Stimulated activated CD8-positive, alpha-beta memory T cell treated with anti-CD3 and anti-CD28 coated beads, Interleukin-15, amount 100 ng/mL, for 24 hours (primary cell): Measurements from ENCODE around the gene ACTR6.
"Not testable (repeated sequence)": the region's sequence is repeated elsewhere in the genome, so short reads cannot be mapped to it uniquely, and the experiment has no call there.

Experiments used
- DNase-seq: peaks from one replicate; pipeline ENCODE4 v3.0.0-alpha.2; 2020; ENCODE audit warnings: low read depth

Gene ACTR6

DNA sequence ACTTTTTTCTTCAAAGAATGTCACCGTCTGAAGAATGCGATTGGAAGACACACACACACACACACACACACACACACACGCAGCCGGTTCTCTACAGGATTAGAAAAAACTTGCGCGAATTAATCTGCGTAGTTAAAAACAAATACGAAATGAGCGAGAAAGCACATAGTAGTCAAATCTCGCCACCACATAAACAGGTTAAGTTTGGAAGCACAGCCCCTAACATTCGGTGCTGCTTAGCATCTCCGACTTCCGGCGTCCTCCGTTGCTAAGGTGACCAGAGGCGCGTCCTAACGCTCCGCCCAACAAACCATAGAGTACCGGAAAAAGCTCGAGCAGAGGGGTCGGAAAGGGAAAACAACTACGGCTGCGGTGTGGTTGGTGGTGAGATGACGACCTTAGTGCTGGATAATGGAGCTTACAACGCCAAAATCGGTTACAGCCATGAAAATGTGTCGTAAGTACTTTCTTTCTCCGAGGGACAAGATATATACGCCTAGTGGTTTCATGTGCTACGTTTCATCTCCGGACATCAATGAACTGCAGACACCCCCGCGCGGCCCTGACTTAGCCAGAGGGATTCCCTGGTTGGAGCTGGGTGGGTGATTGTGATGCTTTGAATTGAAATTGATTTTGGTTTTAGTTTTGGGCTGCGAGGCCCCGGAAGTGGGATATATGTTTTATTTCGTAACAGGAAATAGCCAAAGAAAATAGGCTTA lies at the start of gene ACTR6:
Gene ACTR6, plus strand, starts transcription at position 353 of the 719 bp plus-strand sequence. Its CDS starts 37 bp downstream, at position 390.
- DNase-seq, result peak; percentile 87

DNA sequence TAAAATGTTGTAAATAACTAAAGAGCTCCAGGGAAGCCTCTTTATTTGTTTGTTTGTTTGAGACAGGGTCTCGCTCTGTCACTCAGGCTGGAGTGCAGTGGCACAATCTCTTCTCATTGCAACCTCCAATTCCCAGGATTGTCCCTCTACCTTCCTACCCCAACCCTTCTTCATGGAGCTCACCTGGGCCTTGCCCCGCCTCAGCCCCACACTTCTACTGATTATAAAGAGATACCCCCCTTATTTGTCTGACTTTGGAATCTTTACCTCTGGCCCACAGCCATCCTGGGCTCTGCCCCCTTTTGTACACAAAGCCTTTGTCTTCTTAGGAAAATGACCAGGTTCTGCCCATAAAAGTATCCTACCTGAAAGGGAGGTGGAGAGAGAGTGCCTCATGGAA lies 48.8 kb upstream of the ACTR6 start:
- no peak for DNase-seq

DNA sequence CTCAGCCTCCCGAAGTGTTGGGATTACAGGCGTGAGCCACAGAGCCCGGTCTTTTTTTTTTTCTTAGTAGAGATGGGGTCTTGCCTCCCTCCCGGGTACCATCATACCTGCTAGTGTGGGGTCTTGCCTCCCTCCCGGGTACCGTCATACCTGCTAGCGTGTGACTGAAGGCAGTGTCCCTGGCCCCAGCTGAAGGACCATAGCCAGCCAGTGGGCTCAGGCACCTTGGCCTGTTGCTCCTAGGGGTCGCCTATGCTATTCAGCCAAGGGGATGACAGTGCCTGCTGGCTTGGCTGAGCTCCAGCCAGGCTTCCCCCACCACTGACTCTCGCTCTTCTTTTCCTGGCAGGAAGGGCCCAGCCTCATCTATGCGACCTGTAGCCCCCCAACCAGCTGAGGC lies 47.5 kb upstream of the ACTR6 start:
- no peak for DNase-seq

DNA sequence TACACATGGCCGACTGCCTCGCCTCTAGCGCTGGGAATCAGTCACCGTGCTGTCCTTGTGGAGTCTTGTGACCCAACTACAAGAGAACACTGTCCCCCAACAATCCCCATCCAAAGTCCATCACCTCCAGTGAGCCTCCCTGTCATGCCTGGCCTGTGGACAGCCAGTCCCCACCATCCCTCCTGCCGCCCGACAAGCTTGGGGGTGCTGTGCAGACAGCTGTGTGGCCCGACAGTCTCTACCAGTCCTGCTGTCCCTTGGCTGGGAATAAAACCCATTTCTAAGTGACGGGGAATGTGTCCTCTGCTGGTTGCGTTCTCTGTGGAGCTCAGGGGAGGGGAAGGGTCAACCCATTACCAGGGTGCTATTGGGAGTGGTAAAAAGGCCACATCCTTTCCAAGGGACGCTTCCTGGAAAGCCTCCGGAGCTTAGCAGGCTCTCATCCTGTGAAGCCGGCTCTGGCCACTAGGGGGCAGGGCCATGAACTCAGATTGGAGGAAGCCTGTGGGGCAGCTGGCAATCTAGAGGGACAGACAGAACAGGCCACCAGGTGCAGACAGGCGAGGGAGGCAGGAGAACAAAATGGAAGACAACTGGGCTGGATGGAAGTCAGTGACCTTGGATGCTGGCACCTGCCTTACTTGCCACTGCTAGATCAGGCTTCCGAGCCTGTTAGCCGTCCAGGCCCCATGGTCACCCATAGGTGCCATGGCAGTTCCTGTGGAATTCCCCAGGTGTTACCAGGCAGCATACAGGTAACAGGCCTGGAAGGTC lies 46.0 kb upstream of the ACTR6 start:
- peak; percentile 51 for DNase-seq

DNA sequence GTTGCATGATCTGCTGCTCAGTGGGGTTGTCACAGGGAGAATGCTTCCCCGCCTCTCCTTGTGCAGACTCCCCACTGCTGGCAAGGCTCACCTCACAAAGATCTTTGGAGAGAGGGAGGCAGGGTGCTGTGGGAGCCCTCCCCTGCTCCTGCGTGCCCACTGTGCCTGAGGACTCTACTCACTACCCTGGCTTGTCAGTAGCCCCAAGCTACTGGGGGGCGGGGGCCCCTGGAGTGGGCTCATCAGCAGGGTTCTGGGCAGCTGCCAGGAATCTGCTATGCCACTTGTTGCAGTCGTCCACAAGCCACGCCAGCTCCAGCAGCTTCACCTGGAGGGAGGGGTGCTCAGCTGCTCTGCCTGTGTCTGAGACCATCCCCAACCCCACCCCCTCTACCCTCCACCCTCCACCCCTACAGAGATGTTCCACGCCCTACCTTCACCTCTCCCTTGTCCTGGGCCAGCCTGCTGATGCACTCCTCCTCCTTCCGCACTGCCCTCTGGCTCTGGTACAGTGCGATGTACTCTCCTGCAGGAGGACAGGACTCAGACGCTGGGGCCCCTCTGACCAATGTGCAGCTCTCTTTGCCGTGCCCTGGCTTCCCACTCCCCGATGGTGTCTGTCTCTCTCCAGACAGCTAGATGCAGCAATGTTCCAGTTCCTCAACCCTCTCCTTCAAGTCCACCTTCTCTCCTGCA lies 43.7 kb upstream of the ACTR6 start:
- no peak for DNase-seq

DNA sequence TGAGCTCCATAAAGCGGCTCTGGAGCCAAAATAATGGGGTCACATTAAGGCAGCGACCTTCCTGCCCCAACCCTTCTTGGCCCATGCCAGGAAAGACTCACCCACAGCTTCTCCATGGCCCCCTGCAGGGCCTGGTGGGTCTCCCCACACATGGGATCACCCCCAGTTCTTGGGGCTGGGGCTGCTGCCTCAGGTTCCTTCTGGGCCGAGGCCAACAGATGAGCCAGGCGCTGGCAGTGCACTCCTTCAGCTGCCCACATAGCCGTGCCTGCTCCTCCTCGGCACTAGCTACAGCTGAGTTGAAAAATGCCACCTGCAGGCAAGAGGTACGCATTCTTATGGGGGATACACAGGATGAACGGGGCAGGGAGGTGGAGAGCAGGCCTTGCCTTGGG lies 43.2 kb upstream of the ACTR6 start:
- no peak for DNase-seq

DNA sequence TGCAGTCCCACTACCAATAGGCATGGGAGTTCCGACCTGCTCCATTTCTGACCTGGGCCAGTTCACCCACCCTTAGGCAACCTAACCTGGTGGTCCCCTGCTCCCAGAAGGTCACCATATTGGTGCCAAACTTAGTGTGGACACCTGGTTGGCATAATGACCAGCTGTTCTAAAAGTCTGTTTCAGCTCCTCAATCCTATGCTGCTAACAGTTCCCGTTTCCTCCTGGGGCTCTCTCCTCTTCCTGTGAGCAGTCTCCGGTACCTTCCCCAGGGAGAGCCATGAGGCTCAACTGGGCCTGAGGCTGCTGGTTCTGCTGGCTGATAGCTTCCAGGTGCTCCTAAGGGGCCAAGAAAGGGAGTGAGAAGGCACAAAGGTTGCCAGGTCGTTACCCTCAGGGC lies 42.1 kb upstream of the ACTR6 start:
- no peak for DNase-seq

DNA sequence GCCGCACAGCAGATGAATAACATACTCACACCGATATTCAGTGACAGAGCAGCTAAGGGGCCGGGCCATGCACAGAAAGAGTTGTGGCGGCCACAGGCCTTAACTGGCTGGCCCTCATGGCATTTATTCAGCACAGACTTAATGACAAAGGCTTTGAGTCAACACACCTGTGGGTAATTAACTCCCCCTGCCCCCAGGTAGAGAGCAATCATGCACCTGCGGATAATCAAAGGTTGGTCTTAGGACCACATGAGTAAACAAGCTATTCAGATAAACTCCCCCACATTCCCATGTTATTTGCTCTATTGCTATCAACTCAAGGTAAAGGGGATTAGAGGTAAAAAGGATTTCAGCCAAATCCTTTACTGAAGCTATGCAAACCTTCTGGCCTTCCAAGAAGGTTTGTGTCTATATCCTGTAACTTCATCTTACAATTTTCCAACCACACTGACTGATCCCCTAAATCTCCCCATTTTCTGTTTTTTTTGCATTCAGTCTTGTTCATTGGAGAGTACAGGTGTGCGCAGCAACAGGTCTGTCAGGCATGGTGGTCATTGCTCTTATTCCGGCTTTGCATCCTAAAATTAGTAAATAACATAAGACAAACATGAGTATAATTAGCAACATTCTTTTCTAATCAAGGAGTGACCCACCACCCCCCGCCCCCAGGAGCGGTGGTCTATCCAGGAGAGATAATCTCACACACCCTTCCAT lies 41.1 kb upstream of the ACTR6 start:
- no peak for DNase-seq

DNA sequence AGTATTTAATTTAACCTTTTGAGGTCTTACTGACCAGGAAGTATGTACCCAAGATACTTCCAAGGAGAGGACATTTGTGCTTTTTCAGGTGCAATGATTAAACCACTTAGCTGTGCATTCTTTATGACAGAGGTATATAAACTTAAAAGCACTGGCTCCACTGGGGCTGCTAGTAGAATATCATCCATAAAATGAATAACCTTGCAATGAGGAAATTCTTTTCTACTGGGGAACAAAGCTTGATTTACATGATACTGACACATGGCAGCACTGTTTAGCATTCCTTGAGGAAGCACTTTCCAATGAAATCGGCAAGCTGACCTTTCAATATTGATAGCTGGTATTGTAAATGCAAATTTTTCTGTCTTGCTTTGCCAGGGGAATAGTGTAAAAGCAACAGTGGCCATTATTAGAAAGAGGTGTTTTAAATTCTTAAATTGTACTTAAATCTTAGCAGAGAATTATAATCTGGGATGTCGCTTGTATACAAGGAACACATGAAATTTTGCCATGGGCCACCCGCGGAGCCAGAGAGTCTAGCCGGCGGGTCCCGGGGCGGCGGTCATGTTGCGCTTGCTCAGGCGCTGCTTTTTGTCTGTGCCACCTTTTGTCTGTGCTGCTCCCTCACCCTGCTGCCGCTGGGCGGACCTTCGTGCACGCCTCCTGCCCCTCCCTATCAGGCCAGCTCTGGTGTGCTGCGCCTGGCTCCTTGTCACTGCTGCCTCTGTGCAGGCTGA lies 37.0 kb upstream of the ACTR6 start:
- peak; percentile 25 for DNase-seq

DNA sequence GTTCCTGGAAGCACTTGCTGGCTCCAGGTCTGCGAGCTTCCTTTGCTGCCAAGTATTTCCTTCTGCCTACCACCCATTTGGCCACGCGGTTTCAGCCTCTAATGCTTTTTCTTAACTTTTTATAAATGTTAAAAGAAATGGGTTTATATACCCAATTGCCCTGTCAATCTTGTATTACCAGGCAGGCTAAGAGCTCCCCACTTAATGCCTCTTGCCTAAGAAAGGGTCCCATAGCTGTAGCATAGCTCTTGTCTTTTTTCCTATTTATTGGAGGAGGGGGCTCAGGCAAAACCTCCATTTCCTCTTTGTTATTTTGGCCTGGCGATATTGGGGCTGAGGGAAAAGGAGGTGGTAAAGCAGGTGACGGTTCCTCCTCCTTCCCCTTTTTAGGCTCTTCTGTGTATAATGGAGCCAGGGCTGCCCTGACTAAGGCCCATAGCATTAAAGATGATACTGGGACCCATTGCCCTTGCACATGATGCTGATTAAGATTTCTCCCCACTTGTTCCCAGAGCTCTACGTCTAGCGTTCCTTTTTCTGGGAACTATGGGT lies 36.4 kb upstream of the ACTR6 start:
- no peak for DNase-seq

DNA sequence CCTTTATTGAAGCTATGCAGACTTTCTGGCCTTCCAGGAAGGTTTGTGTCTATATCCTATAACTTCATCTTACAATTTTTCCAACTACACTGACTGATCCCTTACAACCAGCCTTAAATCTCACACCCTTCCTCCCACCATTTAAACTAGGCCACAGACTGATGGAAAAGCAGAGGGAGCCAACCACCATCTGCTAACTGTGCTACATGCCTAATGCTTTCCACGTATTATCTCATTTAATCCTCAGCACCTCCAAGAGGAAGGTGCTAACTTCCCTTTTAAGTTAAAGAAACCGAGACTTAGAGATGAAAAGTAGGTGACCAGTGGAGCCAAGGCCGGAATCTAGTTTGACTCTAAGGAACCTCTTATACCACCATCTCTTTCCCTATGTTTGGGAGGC lies 35.3 kb upstream of the ACTR6 start:
- DNase-seq, result no peak

DNA sequence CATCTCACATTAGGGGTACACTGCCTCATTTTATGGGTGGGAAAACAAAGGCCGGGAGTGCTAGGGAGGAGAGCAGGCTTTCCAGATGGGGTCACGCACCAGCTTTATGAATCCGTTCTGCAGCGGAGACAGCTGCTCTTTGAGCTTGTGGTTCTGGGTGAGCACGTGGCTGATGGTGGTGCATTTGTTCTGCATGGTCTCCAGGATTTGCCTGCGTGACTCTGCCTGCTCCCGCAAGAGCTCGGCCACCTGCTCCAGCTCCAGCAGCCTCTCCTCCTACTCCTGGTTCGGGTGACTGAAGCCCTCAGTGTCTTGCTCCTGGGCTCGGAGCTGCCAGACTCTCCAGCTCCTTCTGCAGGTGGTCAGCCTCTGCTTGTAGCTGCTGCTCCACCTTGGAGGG lies 34.4 kb upstream of the ACTR6 start:
- DNase-seq, result no peak

DNA sequence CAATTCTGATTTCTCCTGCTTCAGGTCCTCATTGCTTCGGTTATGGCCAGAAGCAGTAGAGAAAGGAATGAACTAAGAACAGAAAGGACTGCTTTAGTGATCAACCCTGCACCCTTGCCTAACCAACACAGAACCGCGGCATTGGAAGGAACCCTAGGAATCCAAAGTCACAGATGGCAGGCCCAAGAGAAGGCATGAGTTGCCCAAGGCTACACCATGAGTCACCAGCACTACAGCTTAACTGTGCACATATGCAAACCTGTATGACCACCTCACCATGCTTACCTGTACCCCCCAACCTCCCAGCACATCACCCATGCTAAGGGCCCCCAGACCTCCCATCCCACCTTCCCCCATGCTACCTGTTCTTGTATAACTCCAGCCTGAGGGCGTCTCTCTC lies 32.1 kb upstream of the ACTR6 start:
- DNase-seq, result no peak

DNA sequence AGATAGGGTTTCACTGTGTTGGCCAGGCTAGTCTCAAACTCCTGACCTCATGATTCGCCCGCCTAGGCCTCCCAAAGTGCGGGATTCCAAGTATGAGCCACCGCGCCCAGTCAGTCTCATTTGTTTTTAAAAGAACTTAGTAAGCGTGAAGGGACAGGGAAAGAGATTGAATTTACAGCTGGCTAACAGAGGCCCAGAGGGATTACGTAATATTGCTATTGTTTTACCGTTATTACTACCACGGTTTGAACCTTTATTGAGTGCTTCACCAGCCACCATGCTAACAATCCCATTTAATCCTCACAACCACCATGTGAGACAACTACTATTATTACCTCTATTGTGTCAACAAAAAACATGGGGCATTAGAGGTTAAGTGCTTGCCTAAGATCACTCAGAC lies 31.3 kb upstream of the ACTR6 start:
- DNase-seq, result no peak

DNA sequence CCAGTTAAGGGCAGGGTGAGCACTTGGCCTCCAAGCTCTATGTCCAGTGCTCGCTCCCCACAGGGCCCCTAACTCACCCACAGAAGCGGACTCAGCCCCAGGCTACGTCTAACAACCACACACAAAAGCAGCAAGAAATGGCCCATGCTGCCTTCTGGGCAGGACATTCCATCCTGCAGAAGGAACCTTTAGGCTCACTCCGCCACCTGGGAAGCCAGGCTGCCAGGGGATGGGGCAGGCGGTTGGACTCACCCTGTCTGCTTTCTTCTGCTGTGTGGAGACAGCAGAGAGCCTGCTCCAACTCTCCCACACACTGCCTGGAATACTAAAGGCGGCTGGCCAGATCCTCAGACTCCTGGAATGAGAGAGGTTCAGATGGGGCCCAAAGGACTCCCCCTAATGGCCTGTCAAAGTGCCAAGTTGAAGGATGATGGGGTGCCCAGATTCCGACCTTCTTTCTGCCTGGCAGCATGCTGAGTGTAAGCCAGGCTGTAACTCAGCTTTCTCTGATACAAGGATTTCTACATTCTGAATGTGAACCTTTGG lies 30.2 kb upstream of the ACTR6 start:
- DNase-seq, result no peak

DNA sequence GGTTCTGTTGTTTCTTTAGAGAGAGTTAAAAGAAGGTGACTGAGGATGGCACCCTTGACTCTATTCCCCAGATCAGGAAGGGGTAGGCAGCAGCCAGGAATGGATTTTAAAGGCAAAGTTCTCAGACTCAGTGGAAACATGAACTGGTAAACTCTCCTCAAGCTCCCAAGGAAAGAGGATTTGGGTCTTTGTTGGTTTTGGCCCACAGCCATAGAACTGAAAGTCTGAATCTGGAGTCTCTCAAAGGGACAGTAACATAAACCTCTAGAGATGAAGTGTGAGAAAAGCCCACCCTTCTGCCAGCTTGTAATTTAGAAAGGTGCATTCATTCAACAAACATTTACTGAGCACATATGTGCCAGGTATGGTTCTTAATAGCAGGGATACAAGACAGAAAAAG lies 29.4 kb upstream of the ACTR6 start:
- DNase-seq, result no peak

DNA sequence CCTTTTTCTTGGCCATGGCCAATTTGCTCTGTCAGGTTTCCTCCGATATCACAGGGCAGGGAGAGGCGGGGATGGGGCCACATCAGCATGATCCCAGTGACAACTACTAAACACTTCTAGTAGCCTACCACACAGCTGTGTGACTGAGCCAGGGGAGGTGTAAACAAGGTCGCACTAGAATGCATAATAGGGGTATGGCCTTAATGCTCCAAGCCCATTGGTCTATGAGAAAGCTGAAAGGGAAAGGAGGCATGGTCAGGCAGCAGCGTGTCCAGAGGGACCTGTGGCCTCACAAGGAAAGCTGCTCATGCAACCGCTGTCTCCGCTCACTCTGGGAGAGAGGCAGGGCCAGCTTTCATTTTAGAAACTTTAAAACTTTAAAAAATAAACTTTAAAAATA lies 27.5 kb upstream of the ACTR6 start:
- DNase-seq, result no peak

DNA sequence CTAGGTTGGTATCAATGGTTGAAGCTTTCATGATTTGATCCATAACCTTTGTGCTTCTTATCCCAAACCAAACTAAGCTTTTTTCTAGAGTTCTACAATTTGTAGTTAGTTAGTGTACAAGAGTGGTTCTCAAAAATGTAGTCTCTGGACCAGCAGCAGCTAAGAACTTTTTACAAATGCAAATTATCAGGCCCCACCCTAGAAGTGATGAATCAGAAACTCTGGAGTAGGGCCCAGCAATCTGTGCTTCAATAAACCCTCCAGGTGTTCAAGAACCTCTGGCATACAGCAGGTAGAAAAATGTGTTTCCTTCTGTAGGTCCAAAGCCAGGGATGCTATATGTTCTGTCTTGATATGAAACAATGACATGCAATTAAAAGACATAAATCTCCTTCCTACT lies 26.1 kb upstream of the ACTR6 start:
- DNase-seq, result no peak

DNA sequence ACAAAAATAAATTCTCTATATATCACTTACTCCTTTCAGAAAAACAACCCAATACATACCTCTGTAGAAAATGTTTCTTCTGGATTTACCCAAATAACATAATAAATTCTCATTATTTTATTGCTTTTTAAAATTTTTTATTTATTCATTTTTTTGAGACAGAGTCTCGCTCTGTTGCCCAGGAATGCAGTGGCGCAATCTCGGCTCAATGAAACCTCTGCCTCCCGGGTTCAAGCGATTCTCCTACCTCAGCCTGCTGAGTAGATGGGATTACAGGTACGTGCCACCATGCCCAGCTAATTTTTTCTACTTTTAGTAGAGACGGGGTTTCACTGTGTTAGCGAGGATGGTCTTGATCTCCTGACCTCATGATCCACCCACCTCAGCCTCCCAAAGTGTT lies 24.1 kb upstream of the ACTR6 start:
- not testable (repeated sequence) for DNase-seq

DNA sequence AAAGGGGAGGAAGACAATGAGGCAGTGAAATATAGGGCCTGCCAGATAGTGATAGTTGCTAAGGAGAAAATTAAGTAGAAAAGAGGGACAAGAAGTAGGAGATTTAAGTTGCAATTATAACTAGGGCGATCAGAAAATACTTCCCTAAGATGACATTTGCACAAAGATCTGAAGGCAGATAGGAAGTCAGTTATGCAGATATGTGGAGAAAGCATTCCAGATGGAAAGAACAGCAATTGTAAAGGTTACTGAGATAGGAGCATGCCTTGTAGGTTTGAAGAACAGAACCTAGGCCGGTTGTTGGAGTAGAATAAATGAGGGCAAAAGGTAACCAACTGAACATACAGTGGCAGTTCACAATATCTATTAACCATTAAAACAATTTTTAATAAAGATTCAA lies 21.4 kb upstream of the ACTR6 start:
- DNase-seq, result no peak

DNA sequence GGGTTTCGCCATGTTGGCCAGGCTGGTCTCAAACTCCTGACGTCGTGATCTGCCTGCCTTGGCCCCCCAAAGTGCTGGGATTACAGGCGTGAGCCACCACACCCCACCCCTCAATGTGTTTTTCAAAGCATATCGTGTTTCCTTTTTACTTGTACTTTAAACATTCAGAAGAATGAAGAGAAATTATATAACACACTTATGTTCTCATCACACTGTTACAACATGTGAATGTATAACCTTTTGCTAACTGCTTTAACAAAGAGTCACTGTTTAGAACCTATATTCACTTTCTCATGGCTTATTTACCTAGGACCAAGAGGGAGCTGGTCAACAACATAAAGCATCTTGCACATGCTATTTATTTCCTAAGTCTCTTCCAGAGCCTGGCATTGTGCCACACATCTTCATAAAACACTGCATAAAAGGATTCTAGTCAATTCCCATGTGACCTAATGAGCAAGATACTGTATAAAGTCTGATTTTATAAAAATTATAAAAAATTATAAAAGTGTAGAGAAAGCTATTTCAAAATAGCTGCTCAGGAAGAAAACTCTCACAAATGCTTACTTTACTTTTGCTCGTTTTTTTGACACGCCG lies 16.0 kb upstream of the ACTR6 start:
- no peak for DNase-seq
